GM12873 (cell line): Measurements from ENCODE around the gene ZNF579.

Experiments
- CTCF ChIP-seq: IDR thresholded peaks from 2 replicates; pipeline ENCODE4 v1.5.1; 2012; ENCODE audit warnings: low read depth, mild to moderate bottlenecking, moderate library complexity, low read length, control low read depth; ENCODE audit not compliant: insufficient read depth; ENCODE audit errors: missing control alignments

Gene ZNF579

GRCh38 chr19:55597501-55597921 is 16.9 kb upstream of the ZNF579 start:
- TF ChIP-seq CTCF, result no peak

GRCh38 chr19:55596304-55596703 is 15.7 kb upstream of the ZNF579 start:
- TF ChIP-seq CTCF, result no peak

GRCh38 chr19:55594996-55595545 is 14.4 kb upstream of the ZNF579 start:
- no peak for TF ChIP-seq CTCF

- no peak for TF ChIP-seq CTCF
These were observed 12.6 kb upstream of the ZNF579 start for GRCh38 chr19:55593096-55593772.

- no peak for TF ChIP-seq CTCF
These were observed 11.9 kb upstream of the ZNF579 start for GRCh38 chr19:55592391-55593090.

GRCh38 chr19:55591555-55591954 is 10.9 kb upstream of the ZNF579 start:
- TF ChIP-seq CTCF, result no peak

- no peak for TF ChIP-seq CTCF
These were observed 10.0 kb upstream of the ZNF579 start for GRCh38 chr19:55590617-55591016.
